Neural cell (in vitro differentiated cells): ENCODE data around the gene SH3RF3. TPM values are rescaled to one million over a fixed set of nuclear protein-coding genes. Genes with fewer than 3 reads are reported as not detected.

Source experiments
- H2AFZ ChIP-seq: fragments of 200-600, 300-800 bp; sonication (generic), shearing (Covaris generic); 2 replicates; pipeline ENCODE4 v1.6.0; 2014; ENCODE audit warnings: low read depth, mild to moderate bottlenecking, antibody characterized with exemption, low read length, moderate library complexity
- H3F3A ChIP-seq: fragments of 200-600 bp; shearing (Covaris generic); 2 replicates; pipeline ENCODE4 v1.6.1; 2016; ENCODE audit warnings: mild to moderate bottlenecking, moderate library complexity, mixed read lengths, antibody characterized with exemption, low read length; ENCODE audit not compliant: insufficient read depth, poor library complexity, severe bottlenecking
- H3K27ac ChIP-seq: fragments of 200-600, 300-800 bp; sonication (generic), shearing (Covaris generic); 2 replicates; pipeline ENCODE4 v1.5.1; 2014; ENCODE audit warnings: mild to moderate bottlenecking, low read length, moderate library complexity
- H3K27me3 ChIP-seq: fragments of 300-800, 200-600 bp; sonication (generic), shearing (Covaris generic); 2 replicates; pipeline ENCODE4 v1.6.0; 2014; ENCODE audit warnings: mild to moderate bottlenecking, low read depth, low read length, moderate library complexity; ENCODE audit not compliant: insufficient read depth
- H3K36me3 ChIP-seq: fragments of 300-800, 200-600 bp; sonication (generic), shearing (Covaris generic); 2 replicates; pipeline ENCODE4 v1.5.1; 2014; ENCODE audit warnings: mild to moderate bottlenecking, antibody characterized with exemption, low read length, moderate library complexity; ENCODE audit not compliant: insufficient read depth
- H3K4me2 ChIP-seq: fragments of 300-800, 200-600 bp; sonication (generic), shearing (Covaris generic); 2 replicates; pipeline ENCODE4 v1.6.0; 2014; ENCODE audit warnings: mild to moderate bottlenecking, low read length
- H3K4me3 ChIP-seq: fragments of 300-800, 200-600 bp; sonication (generic), shearing (Covaris generic); 2 replicates; pipeline ENCODE4 v1.5.1; 2014; ENCODE audit warnings: mild to moderate bottlenecking, low read length, moderate library complexity
- H3K79me2 ChIP-seq: fragments of 200-600 bp; shearing (Covaris generic); replicated peaks from 2 replicates; pipeline ENCODE4 v1.6.0; 2014; ENCODE audit warnings: mild to moderate bottlenecking, low read length, moderate library complexity; ENCODE audit not compliant: insufficient read depth
- H3K9ac ChIP-seq: fragments of 300-800, 200-600 bp; sonication (generic), shearing (Covaris generic); 2 replicates; pipeline ENCODE4 v1.6.1; 2016; ENCODE audit warnings: mild to moderate bottlenecking, low read length, mixed read lengths
- H3K9me2 ChIP-seq: fragments of 200-600 bp; shearing (Covaris generic); 2 replicates; pipeline ENCODE4 v1.6.1; 2016; ENCODE audit warnings: mild to moderate bottlenecking, low read length, mixed read lengths; ENCODE audit not compliant: insufficient read depth
- H3K9me3 ChIP-seq: fragments of 200-600, 300-800 bp; sonication (generic), shearing (Covaris generic); 2 replicates; pipeline ENCODE4 v1.6.1; 2016; ENCODE audit warnings: mild to moderate bottlenecking, mixed run types, low read length, moderate library complexity, mixed read lengths
- H4K20me1 ChIP-seq: fragments of 200-600 bp; shearing (Covaris generic); 2 replicates; pipeline ENCODE4 v1.6.1; 2016; ENCODE audit warnings: mild to moderate bottlenecking, mixed run types; ENCODE audit not compliant: insufficient read depth
- EP300 ChIP-seq: fragments of 450-650 bp; conservative IDR thresholded peaks from 2 replicates; pipeline ENCODE4 v1.6.1; 2014; ENCODE audit warnings: antibody characterized with exemption, mild to moderate bottlenecking, moderate library complexity; ENCODE audit not compliant: poor library complexity, severe bottlenecking
- EZH2 ChIP-seq: fragments of 200-600, 300-800 bp; shearing (Covaris generic), sonication (generic); IDR thresholded peaks from 2 replicates; pipeline ENCODE4 v1.6.1; 2014; ENCODE audit warnings: antibody characterized with exemption, low read length, borderline replicate concordance, mild to moderate bottlenecking; ENCODE audit not compliant: insufficient read depth, poor library complexity, severe bottlenecking
- POLR2AphosphoS5 ChIP-seq: IDR thresholded peaks from 2 replicates; pipeline ENCODE4 v1.6.1; 2012
- RAD21 ChIP-seq: fragments of 450-650 bp; conservative IDR thresholded peaks from 2 replicates; pipeline ENCODE4 v1.6.1; 2014; ENCODE audit warnings: antibody characterized with exemption, mild to moderate bottlenecking, moderate library complexity
- SMC3 ChIP-seq: fragments of 450-650 bp; conservative IDR thresholded peaks from 2 replicates; pipeline ENCODE4 v1.6.1; 2014; ENCODE audit warnings: antibody characterized with exemption, mild to moderate bottlenecking, moderate library complexity; ENCODE audit not compliant: poor library complexity
- TAF1 ChIP-seq: IDR thresholded peaks from 2 replicates; pipeline ENCODE4 v1.6.1; 2012; ENCODE audit warnings: low read depth
- polyA plus RNA-seq: library from polyadenylated mRNA; depleted of rRNA; stranded (reverse); fragments of >200 nt; gene quantifications from 2 replicates; pipeline ENCODE4 v1.2.3, GENCODE V29; 2014
- TF ChIP-seq, protein P1 (sequence below): IDR thresholded peaks from 2 replicates; pipeline ENCODE4 v1.6.1; 2012; ENCODE audit warnings: borderline replicate concordance
- TF ChIP-seq, protein P2 (sequence below): fragments of 450-650 bp; IDR thresholded peaks from 2 replicates; pipeline ENCODE4 v1.5.1; 2014; ENCODE audit warnings: antibody characterized with exemption, mild to moderate bottlenecking, moderate library complexity; ENCODE audit not compliant: poor library complexity, severe bottlenecking

SH3RF3 gene
- polyA plus RNA-seq, 1 donor from 2014 or later: 0.53 TPM

DNA sequence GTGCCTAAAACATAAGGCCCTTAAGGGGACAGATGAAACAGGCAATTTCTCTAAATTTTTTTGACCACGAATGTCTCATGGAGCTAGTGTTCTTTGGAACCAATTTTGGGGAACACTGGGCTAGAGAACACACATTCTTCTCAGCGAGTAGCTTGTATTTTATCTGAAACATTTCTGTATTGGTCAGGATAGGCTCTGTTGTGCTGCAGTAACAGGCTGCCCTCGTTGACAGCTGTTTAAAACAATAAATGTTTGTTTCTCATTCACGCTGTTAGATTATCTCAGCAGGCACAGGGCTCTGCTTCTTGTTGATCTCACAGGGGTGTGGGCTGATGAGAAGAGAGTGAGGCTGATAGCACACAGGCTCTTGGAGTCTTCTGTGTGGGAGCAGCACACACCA, 105.3 kb downstream of the SH3RF3 start:
- Histone ChIP-seq H3K79me2 (no peaks in the 10 kb centered on the region), H3K27ac (no peak overlapping the region), H3F3A (peaks cover 5% of the 10 kb centered on the region), H3K9me2 (no peaks in the 10 kb centered on the region), H2AFZ (no peak overlapping the region), H4K20me1 (no peaks in the 10 kb centered on the region), H3K9ac (no peak overlapping the region), H3K4me3 (no peak overlapping the region), H3K4me2 (no peak overlapping the region), H3K9me3 (no peaks in the 10 kb centered on the region), H3K27me3 (no peaks in the 10 kb centered on the region), H3K36me3 (no peaks in the 10 kb centered on the region)
- TF ChIP-seq, protein P1, sequence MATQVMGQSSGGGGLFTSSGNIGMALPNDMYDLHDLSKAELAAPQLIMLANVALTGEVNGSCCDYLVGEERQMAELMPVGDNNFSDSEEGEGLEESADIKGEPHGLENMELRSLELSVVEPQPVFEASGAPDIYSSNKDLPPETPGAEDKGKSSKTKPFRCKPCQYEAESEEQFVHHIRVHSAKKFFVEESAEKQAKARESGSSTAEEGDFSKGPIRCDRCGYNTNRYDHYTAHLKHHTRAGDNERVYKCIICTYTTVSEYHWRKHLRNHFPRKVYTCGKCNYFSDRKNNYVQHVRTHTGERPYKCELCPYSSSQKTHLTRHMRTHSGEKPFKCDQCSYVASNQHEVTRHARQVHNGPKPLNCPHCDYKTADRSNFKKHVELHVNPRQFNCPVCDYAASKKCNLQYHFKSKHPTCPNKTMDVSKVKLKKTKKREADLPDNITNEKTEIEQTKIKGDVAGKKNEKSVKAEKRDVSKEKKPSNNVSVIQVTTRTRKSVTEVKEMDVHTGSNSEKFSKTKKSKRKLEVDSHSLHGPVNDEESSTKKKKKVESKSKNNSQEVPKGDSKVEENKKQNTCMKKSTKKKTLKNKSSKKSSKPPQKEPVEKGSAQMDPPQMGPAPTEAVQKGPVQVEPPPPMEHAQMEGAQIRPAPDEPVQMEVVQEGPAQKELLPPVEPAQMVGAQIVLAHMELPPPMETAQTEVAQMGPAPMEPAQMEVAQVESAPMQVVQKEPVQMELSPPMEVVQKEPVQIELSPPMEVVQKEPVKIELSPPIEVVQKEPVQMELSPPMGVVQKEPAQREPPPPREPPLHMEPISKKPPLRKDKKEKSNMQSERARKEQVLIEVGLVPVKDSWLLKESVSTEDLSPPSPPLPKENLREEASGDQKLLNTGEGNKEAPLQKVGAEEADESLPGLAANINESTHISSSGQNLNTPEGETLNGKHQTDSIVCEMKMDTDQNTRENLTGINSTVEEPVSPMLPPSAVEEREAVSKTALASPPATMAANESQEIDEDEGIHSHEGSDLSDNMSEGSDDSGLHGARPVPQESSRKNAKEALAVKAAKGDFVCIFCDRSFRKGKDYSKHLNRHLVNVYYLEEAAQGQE: no peak
- TF ChIP-seq TAF1 (no peak), RAD21 (no peak), EZH2 (no peak), SMC3 (no peak)
- TF ChIP-seq, protein P2, sequence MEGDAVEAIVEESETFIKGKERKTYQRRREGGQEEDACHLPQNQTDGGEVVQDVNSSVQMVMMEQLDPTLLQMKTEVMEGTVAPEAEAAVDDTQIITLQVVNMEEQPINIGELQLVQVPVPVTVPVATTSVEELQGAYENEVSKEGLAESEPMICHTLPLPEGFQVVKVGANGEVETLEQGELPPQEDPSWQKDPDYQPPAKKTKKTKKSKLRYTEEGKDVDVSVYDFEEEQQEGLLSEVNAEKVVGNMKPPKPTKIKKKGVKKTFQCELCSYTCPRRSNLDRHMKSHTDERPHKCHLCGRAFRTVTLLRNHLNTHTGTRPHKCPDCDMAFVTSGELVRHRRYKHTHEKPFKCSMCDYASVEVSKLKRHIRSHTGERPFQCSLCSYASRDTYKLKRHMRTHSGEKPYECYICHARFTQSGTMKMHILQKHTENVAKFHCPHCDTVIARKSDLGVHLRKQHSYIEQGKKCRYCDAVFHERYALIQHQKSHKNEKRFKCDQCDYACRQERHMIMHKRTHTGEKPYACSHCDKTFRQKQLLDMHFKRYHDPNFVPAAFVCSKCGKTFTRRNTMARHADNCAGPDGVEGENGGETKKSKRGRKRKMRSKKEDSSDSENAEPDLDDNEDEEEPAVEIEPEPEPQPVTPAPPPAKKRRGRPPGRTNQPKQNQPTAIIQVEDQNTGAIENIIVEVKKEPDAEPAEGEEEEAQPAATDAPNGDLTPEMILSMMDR: no peak

DNA sequence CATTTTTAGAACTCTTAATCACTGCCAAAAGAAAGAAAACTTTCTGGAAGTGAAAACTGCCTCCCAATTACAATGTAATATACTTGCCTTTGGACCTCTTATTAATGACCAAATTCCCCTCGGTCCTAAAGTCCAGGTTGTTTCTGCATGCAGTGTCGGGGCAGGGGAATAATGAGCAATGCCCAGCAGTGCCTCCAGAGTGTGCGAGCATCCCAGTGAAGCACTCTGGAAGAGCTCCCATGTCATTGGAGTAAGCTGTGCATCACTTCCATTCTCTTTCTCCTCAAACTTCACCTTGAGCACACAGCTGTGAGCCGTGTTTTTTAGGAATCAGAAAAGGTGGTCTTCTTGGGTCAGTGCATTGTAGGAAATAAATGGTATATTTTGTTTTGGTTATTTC, 107.1 kb downstream of the SH3RF3 start:
- TF ChIP-seq POLR2AphosphoS5 (no peak), EP300 (no peak)
- TF ChIP-seq, protein P1: no peak
- no peak overlapping the region for H3K9ac ChIP-seq

More for the DNA sequence above, 107.1 kb downstream of the SH3RF3 start:
- Histone ChIP-seq H3F3A (peaks cover 5% of the 10 kb centered on the region), H3K27ac (no peak overlapping the region), H3K4me3 (no peak overlapping the region), H3K27me3 (no peaks in the 10 kb centered on the region), H4K20me1 (no peaks in the 10 kb centered on the region), H2AFZ (no peak overlapping the region), H3K36me3 (no peaks in the 10 kb centered on the region), H3K9me2 (no peaks in the 10 kb centered on the region), H3K9me3 (no peaks in the 10 kb centered on the region), H3K79me2 (no peaks in the 10 kb centered on the region), H3K4me2 (no peak overlapping the region)
